HUDEP-2 (cell line): ENCODE results near the gene YJU2.

Source experiments
- DNase-seq, 76 experiments: peaks; one replicate each; lab custom pipeline; 2025; ENCODE audit not compliant: unreplicated experiment in 76 of 76; lab: John Stamatoyannopoulos, UW

Gene YJU2

GRCh38 chr19:4295972-4296771 is 49.3 kb downstream of the YJU2 start:
- peak in 5 of 76 experiments; percentile 14 to 34 (median 23) for DNase-seq

GRCh38 chr19:4297901-4298809 is 51.3 kb downstream of the YJU2 start:
- no peak for DNase-seq

GRCh38 chr19:4298810-4299550 is 52.1 kb downstream of the YJU2 start:
- DNase-seq, result no peak

GRCh38 chr19:4300589-4300988 is 53.7 kb downstream of the YJU2 start:
- DNase-seq, result no peak

- no peak for DNase-seq
Measured at GRCh38 chr19:4301590-4302242, 54.8 kb downstream of the YJU2 start.

GRCh38 chr19:4302243-4302640 is 55.4 kb downstream of the YJU2 start, which contains the start of gene TMIGD2:
Gene TMIGD2 (minus strand): TSS chr19:4302389. CDS start chr19:4302385, 4 bp downstream.
- DNase-seq, result no peak

- no peak for DNase-seq
Measured at GRCh38 chr19:4303819-4304537, 57.1 kb downstream of the YJU2 start.

- peak in 43 of 76 experiments; percentile 10 to 71 (median 39) for DNase-seq
Measured at GRCh38 chr19:4304538-4305256, 57.8 kb downstream of the YJU2 start, which contains the start of gene FSD1. Gene FSD1 (plus strand): TSS chr19:4304598. CDS start chr19:4304747, 149 bp downstream.

- DNase-seq, result no peak
Measured at GRCh38 chr19:4305257-4305612, 58.4 kb downstream of the YJU2 start.

- no peak for DNase-seq
Measured at GRCh38 chr19:4305659-4306058, 58.8 kb downstream of the YJU2 start.

GRCh38 chr19:4310247-4311121 is 63.6 kb downstream of the YJU2 start:
- peak in 10 of 76 experiments; percentile 7 to 31 (median 21) for DNase-seq

- no peak for DNase-seq
Measured at GRCh38 chr19:4313847-4314490, 67.1 kb downstream of the YJU2 start.

GRCh38 chr19:4316956-4317355 is 70.1 kb downstream of the YJU2 start:
- no peak for DNase-seq

- DNase-seq, result no peak
Measured at GRCh38 chr19:4318460-4318859, 71.6 kb downstream of the YJU2 start.
